A549 (cell line): Measurements from ENCODE around the gene ZNG1B. TPM values are rescaled to one million over a fixed set of nuclear protein-coding genes. Genes with fewer than 3 reads are reported as not detected.

Experiments
- polyA plus RNA-seq, 4 experiments: library from polyadenylated mRNA; depleted of rRNA in 3 of 4; stranded (reverse); fragments of >200 nt; fragmentation: RNase III in 1 of 4; extraction: RNeasy Plus Mini Kit Qiagen cat#74134 plus additional on column Dnase treatment in 1 of 4; gene quantifications; 2 replicates in 3 of 4; 3 replicates in 1 of 4; pipeline ENCODE4 v1.2.3, GENCODE V29; 2011 to 2017

ZNG1B gene
- polyA plus RNA-seq, 2 of the 4 experiments (the other 2 are of a cell fraction) = 49.7 to 64.6 TPM

Other genes starting within 250 kb of the ZNG1B start
- 0.71 and 1.0 TPM in 2 replicates for gene PAX8, start 158.8 kb upstream of the ZNG1B start, polyA plus RNA-seq (2011; rRNA removed)
- 0.81 to 1.7 TPM (median 1.5 TPM) in 3 replicates for gene PAX8, start 158.8 kb upstream of the ZNG1B start, polyA plus RNA-seq (2017; fragmentation: RNase III; extraction: RNeasy Plus Mini Kit Qiagen cat#74134 plus additional on column Dnase treatment)
- gene FOXD4L1, start 61.0 kb downstream of the ZNG1B start, polyA plus RNA-seq (2011; rRNA removed) = 0.28 and 0.30 TPM in 2 replicates
- 0.59 to 0.90 TPM (median 0.67 TPM) in 3 replicates for gene FOXD4L1, start 61.0 kb downstream of the ZNG1B start, polyA plus RNA-seq (2017; fragmentation: RNase III; extraction: RNeasy Plus Mini Kit Qiagen cat#74134 plus additional on column Dnase treatment)
- 20.8 and 24.5 TPM in 2 replicates for gene RABL2A, start 189.6 kb downstream of the ZNG1B start, polyA plus RNA-seq (2011; rRNA removed)
- gene RABL2A, start 189.6 kb downstream of the ZNG1B start, polyA plus RNA-seq (2017; fragmentation: RNase III; extraction: RNeasy Plus Mini Kit Qiagen cat#74134 plus additional on column Dnase treatment) = 13.0 to 14.9 TPM (median 13.5 TPM) in 3 replicates